Panc1 (cell line): ENCODE results near the gene TXNDC11.

Experiments
- CTCF ChIP-seq: fragments of 450-650 bp; IDR thresholded peaks from 2 replicates; pipeline ENCODE4 v1.5.1; 2017; ENCODE audit warnings: mild to moderate bottlenecking
- POLR2AphosphoS5 ChIP-seq: IDR thresholded peaks from 2 replicates; pipeline ENCODE4 v1.6.1; 2012; ENCODE audit warnings: mild to moderate bottlenecking, low read depth, low read length, moderate library complexity
- REST ChIP-seq, 2 experiments: IDR thresholded peaks; 2 replicates each; pipeline ENCODE4 v1.6.1; 2011 to 2012; ENCODE audit warnings: low read depth in 2 of 2, control low read depth in 1 of 2, low read length in 1 of 2, mild to moderate bottlenecking in 1 of 2, moderate library complexity in 1 of 2; ENCODE audit not compliant: insufficient read depth in 1 of 2
- SIN3A ChIP-seq: IDR thresholded peaks from 2 replicates; pipeline ENCODE4 v1.6.1; 2012; ENCODE audit warnings: low read depth, mild to moderate bottlenecking, low read length, moderate library complexity, borderline replicate concordance; ENCODE audit not compliant: insufficient read depth
- TCF7L2 ChIP-seq: IDR thresholded peaks from 2 replicates; pipeline ENCODE4 v1.6.1; 2011; ENCODE audit warnings: mild to moderate bottlenecking, low read depth, low read length, inconsistent platforms

GRCh38 chr16:11667824-11668622, 74.6 kb downstream of the TXNDC11 start, which contains the start of gene SNN:
- TF ChIP-seq CTCF: no peak
- no peak for TF ChIP-seq REST (IDR thresholded peaks at IDR 0.05; ENCODE audit: insufficient read depth in 1 of 2, low read depth in 2 of 2, low read length in 1 of 2)
- no peak for TF ChIP-seq POLR2AphosphoS5
- TF ChIP-seq SIN3A: no peak
- no peak for TF ChIP-seq TCF7L2
